H1 (cell line): ENCODE data around the gene TFAP2A. TPM values are rescaled to one million over a fixed set of nuclear protein-coding genes. Genes with fewer than 3 reads are reported as not detected.

Source experiments
- CTCF ChIA-PET: fragments of 300-600 bp; sonication (Branson Sonifier 250); formaldehyde crosslinking; loops from one replicate; lab custom pipeline; 2021; ENCODE audit not compliant: partially characterized antibody; lab: Charles Lee
- POLR2A ChIA-PET: fragments of 300-600 bp; sonication (Branson Sonifier 250); formaldehyde crosslinking; loops from one replicate; lab custom pipeline; 2021; ENCODE audit warnings: inconsistent platforms; ENCODE audit not compliant: partially characterized antibody; lab: Charles Lee
- DNase-seq, 2 experiments: peaks; one replicate each; pipeline versions ENCODE4 v3.0.0 to v3.0.0-alpha.2; 2010 to 2022; ENCODE audit warnings: low spot score in 2 of 2, low read depth in 1 of 2, mixed read lengths in 1 of 2
- FAIRE-seq: peaks from 2 replicates; lab custom pipeline; 2011; peaks lifted over from hg19 to GRCh38; lab: Jason Lieb, UNC
- H2AFZ ChIP-seq: 2 replicates; pipeline ENCODE4 v1.8.1; 2012; ENCODE audit warnings: low read length, inconsistent platforms
- H2AK5ac ChIP-seq: 2 replicates; pipeline ENCODE4 v1.6.1; 2013; ENCODE audit warnings: low read depth, low read length
- H2BK120ac ChIP-seq: replicated peaks from 2 replicates; pipeline ENCODE3; 2013; ENCODE audit warnings: low read depth, low read length, inconsistent platforms
- H2BK12ac ChIP-seq: 2 replicates; pipeline ENCODE4 v1.6.1; 2013; ENCODE audit warnings: low read depth, low read length
- H2BK15ac ChIP-seq: 2 replicates; pipeline ENCODE4 v1.6.1; 2013; ENCODE audit warnings: low read length
- H2BK20ac ChIP-seq: 2 replicates; pipeline ENCODE4 v1.6.1; 2013; ENCODE audit warnings: low read length
- H2BK5ac ChIP-seq: 2 replicates; pipeline ENCODE4 v1.6.1; 2013; ENCODE audit warnings: low read depth, low read length
- H3K14ac ChIP-seq: 2 replicates; pipeline ENCODE4 v1.6.1; 2013; ENCODE audit warnings: inconsistent platforms; ENCODE audit not compliant: insufficient read length
- H3K18ac ChIP-seq: 2 replicates; pipeline ENCODE4 v1.6.1; 2013; ENCODE audit warnings: low read length; ENCODE audit errors: extremely low read depth
- H3K23ac ChIP-seq: 2 replicates; pipeline ENCODE4 v1.6.1; 2013; ENCODE audit warnings: inconsistent platforms; ENCODE audit not compliant: insufficient read length
- H3K23me2 ChIP-seq: 2 replicates; pipeline ENCODE4 v1.6.1; 2013; ENCODE audit warnings: low read depth, low read length
- H3K27ac ChIP-seq: 2 replicates; pipeline ENCODE4 v1.6.1; 2011; ENCODE audit warnings: low read depth, low read length, inconsistent platforms
- H3K27me3 ChIP-seq, 4 experiments: replicated peaks in 1 of 4; 1 replicate in 1 of 4; 2 replicates in 3 of 4; pipeline versions ENCODE4 v1.6.1 to v1.8.1; 2011 to 2013; ENCODE audit warnings: low read length in 3 of 4, mild to moderate bottlenecking in 3 of 4, inconsistent platforms in 2 of 4, mixed read lengths in 2 of 4, moderate library complexity in 1 of 4; ENCODE audit not compliant: control insufficient read depth in 3 of 4, insufficient read depth in 3 of 4; ENCODE audit errors: extremely low read depth in 1 of 4
- H3K36me3 ChIP-seq, 4 experiments: 2 replicates each; pipeline versions ENCODE4 v1.6.1 to v1.8.1; 2011 to 2013; ENCODE audit warnings: mild to moderate bottlenecking in 4 of 4, low read length in 3 of 4, moderate library complexity in 2 of 4, control low read depth in 1 of 4, inconsistent platforms in 1 of 4; ENCODE audit not compliant: insufficient read depth in 4 of 4, control insufficient read depth in 2 of 4
- H3K4ac ChIP-seq: replicated peaks from 2 replicates; pipeline ENCODE3; 2013; ENCODE audit warnings: low read length, low read depth, mixed read lengths, inconsistent platforms; ENCODE audit not compliant: insufficient read length
- H3K4me1 ChIP-seq, 4 experiments: replicated peaks in 1 of 4; 1 replicate in 1 of 4; 2 replicates in 3 of 4; pipeline versions ENCODE4 v1.6.1 to v1.8.1; 2011 to 2013; ENCODE audit warnings: low read length in 3 of 4, inconsistent platforms in 2 of 4, mixed read lengths in 1 of 4; ENCODE audit not compliant: insufficient read depth in 4 of 4, control insufficient read depth in 3 of 4
- H3K4me2 ChIP-seq, 2 experiments: 2 replicates each; pipeline versions ENCODE4 v1.6.1 to v1.8.1; 2011 to 2013; ENCODE audit warnings: low read depth in 2 of 2, low read length in 2 of 2, control low read depth in 1 of 2, inconsistent platforms in 1 of 2, mild to moderate bottlenecking in 1 of 2; ENCODE audit not compliant: insufficient read depth in 1 of 2
- H3K4me3 ChIP-seq, 4 experiments: fragments of 200-600, 300-600 bp in 1 of 4; sonication (generic), shearing (Covaris generic), sonication (Bioruptor Twin) in 1 of 4; 2 replicates each; pipeline versions ENCODE4 v1.5.1 to v1.8.1; 2011 to 2016; ENCODE audit warnings: low read length in 4 of 4, low read depth in 3 of 4, control low read depth in 2 of 4, inconsistent platforms in 2 of 4, mild to moderate bottlenecking in 2 of 4, mixed read lengths in 1 of 4, moderate library complexity in 1 of 4; ENCODE audit not compliant: insufficient read depth in 2 of 4; ENCODE audit errors: extremely low read depth in 1 of 4
- H3K56ac ChIP-seq: replicated peaks from 2 replicates; pipeline ENCODE3; 2013; ENCODE audit warnings: low read depth, mild to moderate bottlenecking, mixed read lengths, low read length, inconsistent platforms; ENCODE audit not compliant: insufficient read length
- H3K79me1 ChIP-seq: 2 replicates; pipeline ENCODE4 v1.6.1; 2013; ENCODE audit warnings: low read depth, low read length, control low read depth
- H3K79me2 ChIP-seq, 2 experiments: 2 replicates each; pipeline versions ENCODE4 v1.6.1 to v1.8.1; 2012 to 2013; ENCODE audit warnings: low read length in 2 of 2, mild to moderate bottlenecking in 2 of 2, inconsistent platforms in 1 of 2; ENCODE audit not compliant: insufficient read depth in 2 of 2, control insufficient read depth in 1 of 2
- H3K9ac ChIP-seq, 4 experiments: replicated peaks in 1 of 4; 1 replicate in 1 of 4; 2 replicates in 3 of 4; pipeline versions ENCODE4 v1.6.1 to v1.8.1; 2011 to 2013; ENCODE audit warnings: low read depth in 3 of 4, low read length in 3 of 4, control low read depth in 2 of 4, mild to moderate bottlenecking in 2 of 4, moderate library complexity in 2 of 4, inconsistent platforms in 1 of 4; ENCODE audit errors: extremely low read depth in 1 of 4
- H3K9me3 ChIP-seq, 2 experiments: 2 replicates each; pipeline versions ENCODE4 v1.6.1 to v1.8.1; 2012 to 2013; ENCODE audit warnings: mild to moderate bottlenecking in 2 of 2, moderate library complexity in 2 of 2, control low read depth in 1 of 2, inconsistent platforms in 1 of 2, low read depth in 1 of 2, low read length in 1 of 2, mixed read lengths in 1 of 2; ENCODE audit not compliant: insufficient read depth in 2 of 2
- H4K20me1 ChIP-seq, 2 experiments: replicated peaks in 1 of 2; 2 replicates each; pipeline versions ENCODE3 to v1.8.1; 2011 to 2013; ENCODE audit warnings: inconsistent platforms in 2 of 2, low read length in 2 of 2, mild to moderate bottlenecking in 1 of 2; ENCODE audit not compliant: insufficient read depth in 2 of 2, control insufficient read depth in 1 of 2
- H4K5ac ChIP-seq: 2 replicates; pipeline ENCODE4 v1.6.1; 2013; ENCODE audit warnings: low read length, low read depth, mixed read lengths, inconsistent platforms; ENCODE audit not compliant: insufficient read length
- H4K8ac ChIP-seq: 2 replicates; pipeline ENCODE4 v1.8.0; 2013; ENCODE audit warnings: mild to moderate bottlenecking, moderate library complexity, low read length, inconsistent platforms; ENCODE audit not compliant: insufficient read depth; ENCODE audit errors: extremely low read depth
- H4K91ac ChIP-seq: replicated peaks from 2 replicates; pipeline ENCODE3; 2013; ENCODE audit warnings: low read length, mixed read lengths, inconsistent platforms; ENCODE audit not compliant: insufficient read length
- CBX8 ChIP-seq: fragments of 300-800, 300-1000 bp; sonication (generic); IDR thresholded peaks from 2 replicates; pipeline ENCODE4 v1.7.1; 2016; ENCODE audit warnings: low read depth, low read length, borderline replicate concordance
- EZH2 ChIP-seq: fragments of 200-600 bp; sonication (generic); IDR thresholded peaks from 2 replicates; pipeline ENCODE4 v1.7.1; 2012; ENCODE audit warnings: low read depth, mild to moderate bottlenecking, moderate library complexity, low read length, inconsistent platforms; ENCODE audit not compliant: severe bottlenecking
- KDM4A ChIP-seq: IDR thresholded peaks from one replicate; pipeline ENCODE4 v1.7.1; 2012; ENCODE audit warnings: low read depth, mild to moderate bottlenecking, moderate library complexity, low read length, inconsistent platforms; ENCODE audit not compliant: severe bottlenecking
- SP1 ChIP-seq: IDR thresholded peaks from 2 replicates; pipeline ENCODE4 v1.6.1; 2011; ENCODE audit warnings: low read depth, low read length
- SP4 ChIP-seq: IDR thresholded peaks from 2 replicates; pipeline ENCODE4 v1.6.1; 2012; ENCODE audit warnings: low read length, inconsistent platforms
- WGBS, 2 experiments: shearing (Covaris generic) in 1 of 2; methylation state at CpG; one replicate each; pipeline versions ENCODE4 v1.1.6 to v1.1.7; 2013 to 2015; ENCODE audit warnings: low lambda C conversion rate in 2 of 2, mixed read lengths in 2 of 2, inconsistent platforms in 1 of 2, low coverage in 1 of 2, missing lambda C conversion rate in 1 of 2; ENCODE audit not compliant: insufficient replicate concordance in 2 of 2, insufficient coverage in 1 of 2, insufficient read length in 1 of 2; ENCODE audit errors: extremely low coverage in 1 of 2, missing lambda C conversion rate in 1 of 2; 5-methylcytosine and 5-hydroxymethylcytosine counted together
- polyA plus RNA-seq, 7 experiments: library from polyadenylated mRNA; depleted of rRNA in 3 of 7; stranded (reverse) in 5 of 7; unstranded in 2 of 7; fragments of >200 nt in 5 of 7; fragments of 200-250 nt in 2 of 7; gene quantifications; 1 replicate in 5 of 7; 2 replicates in 1 of 7; 4 replicates in 1 of 7; pipeline versions ENCODE4 v1.2.1 to v1.2.3, GENCODE V29; 2011 to 2013; ENCODE audit warnings: missing spikeins in 2 of 7, mixed read lengths in 2 of 7
- total RNA-seq: library from RNA; stranded (reverse); fragmentation: NEBNext Ultra II Directional; extraction: Animal tissue kit (Norgen Biotek cat#: 25700); gene quantifications from 2 replicates; pipeline ENCODE4 v1.2.1, GENCODE V29; 2021

Gene TFAP2A
- total and polyA plus RNA-seq, 2 of the 8 experiments (the other 6 are each of a cell fraction or from before 2014, with no cell fraction given): 0.23 TPM; not detected in 1

GRCh38 chr6:10395171-10395703, 19.6 kb downstream of the TFAP2A start:
- no peak for DNase-seq
- no peak overlapping the region for H3K18ac ChIP-seq
- TF ChIP-seq SP4: no peak
- TF ChIP-seq CBX8: 0 out of 2 replicates have a peak, but pooled peaks have one; percentile 56
- 0 out of 2 replicates have a peak, but pooled peaks have one; percentile 19 for TF ChIP-seq SP1
- TF ChIP-seq EZH2: peak; percentile 76
- no peak for TF ChIP-seq KDM4A
- TF ChIP-seq, all 59 proteins: peak for 3
- Histone ChIP-seq H3K14ac (no peak overlapping the region), H4K20me1 (peaks cover 0 to 7% of the 10 kb centered on the region in 2 experiments), H4K8ac (no peak overlapping the region), H2BK5ac (no peak overlapping the region), H2BK15ac (no peak overlapping the region), H3K4me1 (peaks cover 12 to 27% (median 21%) of the 10 kb centered on the region in 4 experiments), H3K9ac (no peak overlapping the region), H3K27me3 (peaks cover 72 to 95% (median 89%) of the 10 kb centered on the region in 4 experiments), H3K9me3 (no peaks in the 10 kb centered on the region), H2BK12ac (no peak overlapping the region), H4K5ac (no peak overlapping the region), H3K79me1 (no peaks in the 10 kb centered on the region), H3K56ac (no peak overlapping the region), H2BK120ac (no peak overlapping the region), H3K4ac (no peak overlapping the region), H4K91ac (no peak overlapping the region), H3K36me3 (no peaks in the 10 kb centered on the region), H2AK5ac (no peak overlapping the region), H2AFZ (no peak overlapping the region), H3K79me2 (no peaks in the 10 kb centered on the region), H3K4me3 (peak overlapping the region in 1 of 4 experiments; percentile 30; a peak in 1 of 8 replicates), H3K27ac (no peak overlapping the region), H2BK20ac (no peak overlapping the region; the same call in 1 of the 2 replicates), H3K4me2 (peak overlapping the region; percentile 36 to 48; a peak in 2 of 4 replicates), H3K23me2 (no peaks in the 10 kb centered on the region; the same call in none of the 2 replicates), H3K23ac (no peak overlapping the region)
- POLR2A ChIA-PET: interaction anchor here (1.9 kb wide), 1 partner anchor 21 kb away, joined by 6 read pairs; the partner anchor contains the start of gene TFAP2A
- CTCF ChIA-PET: interaction anchor here (0.9 to 1.0 kb wide), 2 partner anchors 11 to 29 kb away, joined by 3 read pairs; no protein-coding TSS in a partner anchor
- 5% methylated on average over 8 of the region's 8 CpGs; no CpG with 5 or more reads in 1 of the 2 experiments for WGBS, 2 experiments
- FAIRE-seq: no peak
